ENCODE results near the gene SHFL. TPM values are rescaled to one million over a fixed set of nuclear protein-coding genes. Genes with fewer than 3 reads are reported as not detected.
A peak's percentile ranks its signal among the peaks of the same experiment; 100 is the strongest.

Gene SHFL
- polyA plus RNA-seq, 1 donor from 2014 or later: 1.2 TPM

- no peaks in the 10 kb centered on the region for H3K9me3 ChIP-seq (ENCODE audit: low read length)
- H3F3A ChIP-seq (ENCODE audit: insufficient read depth, low read length, poor library complexity, severe bottlenecking): no peaks in the 10 kb centered on the region
- H3K4me2 ChIP-seq (ENCODE audit: low read length): no peak overlapping the region
- no peak overlapping the region for H2AFZ ChIP-seq (ENCODE audit: low read depth, low read length)
- H3K4me3 ChIP-seq (ENCODE audit: low read length): no peak overlapping the region
- no peak overlapping the region for H3K27ac ChIP-seq (ENCODE audit: low read length)
- H3K27me3 ChIP-seq (ENCODE audit: insufficient read depth, low read depth, low read length): peaks cover 34% of the 10 kb centered on the region
- no peak overlapping the region for H3K9ac ChIP-seq (ENCODE audit: low read length)
- H3K9me2 ChIP-seq (ENCODE audit: insufficient read depth, low read length): no peaks in the 10 kb centered on the region
- no peaks in the 10 kb centered on the region for H4K20me1 ChIP-seq (ENCODE audit: insufficient read depth)
- H3K36me3 ChIP-seq (ENCODE audit: insufficient read depth, low read length): no peaks in the 10 kb centered on the region
- no peak for TF ChIP-seq SMC3 (conservative IDR thresholded peaks at IDR 0.05; ENCODE audit: poor library complexity)
- no peaks in the 10 kb centered on the region for H3K79me2 ChIP-seq (replicated peaks; ENCODE audit: insufficient read depth, low read length)
Measured at GRCh38 chr19:10084803-10085202, 1.3 kb upstream of the SHFL start.

DNA sequence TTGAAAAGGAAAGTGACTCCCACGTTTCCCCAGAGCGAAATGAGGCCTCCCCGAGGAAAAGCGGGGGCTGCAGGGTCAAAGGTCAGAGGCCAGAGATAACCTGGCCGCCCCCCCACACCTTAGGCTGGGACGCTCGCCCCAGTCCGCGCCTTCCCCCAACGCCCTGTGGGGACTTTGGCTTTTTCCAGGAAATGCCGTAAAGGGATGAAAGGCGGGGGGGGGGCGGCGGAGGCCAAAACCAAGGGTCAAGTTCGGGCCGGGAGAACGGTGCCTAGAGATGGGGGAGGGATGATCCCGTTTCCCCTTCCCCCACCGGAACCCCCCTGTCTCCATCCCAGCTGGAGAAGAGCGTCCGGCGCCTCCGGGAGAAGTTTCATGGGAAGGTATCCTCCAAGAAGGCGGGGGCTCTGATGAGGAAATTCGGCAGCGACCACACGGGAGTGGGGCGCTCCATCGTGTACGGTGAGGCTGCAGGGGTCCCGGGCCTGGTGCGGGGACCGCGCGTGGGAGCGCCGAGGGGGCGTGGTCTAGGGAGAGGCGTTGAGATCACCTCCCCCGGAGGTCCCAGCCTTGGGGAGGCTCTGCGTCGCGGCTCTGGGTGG lies 575 bp downstream of the SHFL start:
- no peaks in the 10 kb centered on the region for H3K9me2 ChIP-seq (ENCODE audit: insufficient read depth, low read length)
- H3F3A ChIP-seq (ENCODE audit: insufficient read depth, low read length, poor library complexity, severe bottlenecking): no peaks in the 10 kb centered on the region
- no peaks in the 10 kb centered on the region for H3K79me2 ChIP-seq (replicated peaks; ENCODE audit: insufficient read depth, low read length)
- H4K20me1 ChIP-seq (ENCODE audit: insufficient read depth): no peaks in the 10 kb centered on the region
- peak overlapping the region; percentile 68 for H3K4me3 ChIP-seq (ENCODE audit: low read length)
- no peaks in the 10 kb centered on the region for H3K9me3 ChIP-seq (ENCODE audit: low read length)
- TF ChIP-seq, protein P1, sequence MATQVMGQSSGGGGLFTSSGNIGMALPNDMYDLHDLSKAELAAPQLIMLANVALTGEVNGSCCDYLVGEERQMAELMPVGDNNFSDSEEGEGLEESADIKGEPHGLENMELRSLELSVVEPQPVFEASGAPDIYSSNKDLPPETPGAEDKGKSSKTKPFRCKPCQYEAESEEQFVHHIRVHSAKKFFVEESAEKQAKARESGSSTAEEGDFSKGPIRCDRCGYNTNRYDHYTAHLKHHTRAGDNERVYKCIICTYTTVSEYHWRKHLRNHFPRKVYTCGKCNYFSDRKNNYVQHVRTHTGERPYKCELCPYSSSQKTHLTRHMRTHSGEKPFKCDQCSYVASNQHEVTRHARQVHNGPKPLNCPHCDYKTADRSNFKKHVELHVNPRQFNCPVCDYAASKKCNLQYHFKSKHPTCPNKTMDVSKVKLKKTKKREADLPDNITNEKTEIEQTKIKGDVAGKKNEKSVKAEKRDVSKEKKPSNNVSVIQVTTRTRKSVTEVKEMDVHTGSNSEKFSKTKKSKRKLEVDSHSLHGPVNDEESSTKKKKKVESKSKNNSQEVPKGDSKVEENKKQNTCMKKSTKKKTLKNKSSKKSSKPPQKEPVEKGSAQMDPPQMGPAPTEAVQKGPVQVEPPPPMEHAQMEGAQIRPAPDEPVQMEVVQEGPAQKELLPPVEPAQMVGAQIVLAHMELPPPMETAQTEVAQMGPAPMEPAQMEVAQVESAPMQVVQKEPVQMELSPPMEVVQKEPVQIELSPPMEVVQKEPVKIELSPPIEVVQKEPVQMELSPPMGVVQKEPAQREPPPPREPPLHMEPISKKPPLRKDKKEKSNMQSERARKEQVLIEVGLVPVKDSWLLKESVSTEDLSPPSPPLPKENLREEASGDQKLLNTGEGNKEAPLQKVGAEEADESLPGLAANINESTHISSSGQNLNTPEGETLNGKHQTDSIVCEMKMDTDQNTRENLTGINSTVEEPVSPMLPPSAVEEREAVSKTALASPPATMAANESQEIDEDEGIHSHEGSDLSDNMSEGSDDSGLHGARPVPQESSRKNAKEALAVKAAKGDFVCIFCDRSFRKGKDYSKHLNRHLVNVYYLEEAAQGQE (IDR thresholded peaks at IDR 0.05; ENCODE audit: borderline replicate concordance): no peak
- TF ChIP-seq, protein P2, sequence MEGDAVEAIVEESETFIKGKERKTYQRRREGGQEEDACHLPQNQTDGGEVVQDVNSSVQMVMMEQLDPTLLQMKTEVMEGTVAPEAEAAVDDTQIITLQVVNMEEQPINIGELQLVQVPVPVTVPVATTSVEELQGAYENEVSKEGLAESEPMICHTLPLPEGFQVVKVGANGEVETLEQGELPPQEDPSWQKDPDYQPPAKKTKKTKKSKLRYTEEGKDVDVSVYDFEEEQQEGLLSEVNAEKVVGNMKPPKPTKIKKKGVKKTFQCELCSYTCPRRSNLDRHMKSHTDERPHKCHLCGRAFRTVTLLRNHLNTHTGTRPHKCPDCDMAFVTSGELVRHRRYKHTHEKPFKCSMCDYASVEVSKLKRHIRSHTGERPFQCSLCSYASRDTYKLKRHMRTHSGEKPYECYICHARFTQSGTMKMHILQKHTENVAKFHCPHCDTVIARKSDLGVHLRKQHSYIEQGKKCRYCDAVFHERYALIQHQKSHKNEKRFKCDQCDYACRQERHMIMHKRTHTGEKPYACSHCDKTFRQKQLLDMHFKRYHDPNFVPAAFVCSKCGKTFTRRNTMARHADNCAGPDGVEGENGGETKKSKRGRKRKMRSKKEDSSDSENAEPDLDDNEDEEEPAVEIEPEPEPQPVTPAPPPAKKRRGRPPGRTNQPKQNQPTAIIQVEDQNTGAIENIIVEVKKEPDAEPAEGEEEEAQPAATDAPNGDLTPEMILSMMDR (IDR thresholded peaks at IDR 0.05; ENCODE audit: poor library complexity, severe bottlenecking): no peak
- TF ChIP-seq SMC3 (conservative IDR thresholded peaks at IDR 0.05; ENCODE audit: poor library complexity) (no peak), RAD21 (conservative IDR thresholded peaks at IDR 0.05) (no peak), MXI1 (conservative IDR thresholded peaks at IDR 0.05; ENCODE audit: poor library complexity, severe bottlenecking) (no peak), TAF1 (IDR thresholded peaks at IDR 0.05; ENCODE audit: low read depth) (no peak), EZH2 (IDR thresholded peaks at IDR 0.05; ENCODE audit: borderline replicate concordance, insufficient read depth, low read length, poor library complexity, severe bottlenecking) (no peak), POLR2AphosphoS5 (IDR thresholded peaks at IDR 0.05) (no peak), EP300 (conservative IDR thresholded peaks at IDR 0.05; ENCODE audit: poor library complexity, severe bottlenecking) (no peak)
- peak overlapping the region; percentile 35 for H3K4me2 ChIP-seq (ENCODE audit: low read length)
- H2AFZ ChIP-seq (ENCODE audit: low read depth, low read length): no peak overlapping the region
- H3K9ac ChIP-seq (ENCODE audit: low read length): peak overlapping the region; percentile 49
- peaks cover 34% of the 10 kb centered on the region for H3K27me3 ChIP-seq (ENCODE audit: insufficient read depth, low read depth, low read length)
- no peak overlapping the region for H3K27ac ChIP-seq (ENCODE audit: low read length)
- H3K36me3 ChIP-seq (ENCODE audit: insufficient read depth, low read length): no peaks in the 10 kb centered on the region

All from neural cell (in vitro differentiated cells).